Stimulated activated effector memory CD8-positive, alpha-beta T cell treated with anti-CD3 and anti-CD28 coated beads, Interleukin-12 subunit alpha, Interleukin-12 subunit beta, amount 100 ng/mL, for 72 hours (primary cell): ENCODE results near the gene KLHDC8A.
A peak's percentile ranks its signal among the peaks of the same experiment; 100 is the strongest.
"Not testable (repeated sequence)": the region's sequence is repeated elsewhere in the genome, so short reads cannot be mapped to it uniquely, and the experiment has no call there.

Source experiments
- ATAC-seq: fragments of 150-1000 bp; cut with Tn5 transposase; 2 replicates; pipeline ENCODE4 v1.10.0; 2021
- DNase-seq, 2 donors: peaks; one replicate each; pipeline ENCODE4 v3.0.0; 2021 to 2022; ENCODE audit warnings: low spot score in 2 of 2
- H3K27ac Mint-ChIP-seq: one replicate; pipeline ENCODE4 v1.8.0; 2022; ENCODE audit warnings: mild to moderate bottlenecking, mixed read lengths
- H3K36me3 Mint-ChIP-seq: one replicate; pipeline ENCODE4 v1.8.0; 2022; ENCODE audit warnings: mild to moderate bottlenecking, mixed read lengths
- H3K4me1 Mint-ChIP-seq: one replicate; pipeline ENCODE4 v1.8.0; 2022; ENCODE audit warnings: mixed read lengths
- H3K4me3 Mint-ChIP-seq: one replicate; pipeline ENCODE4 v1.8.0; 2022; ENCODE audit warnings: mild to moderate bottlenecking, mixed read lengths
- H3K9me3 Mint-ChIP-seq: one replicate; pipeline ENCODE4 v1.8.0; 2022; ENCODE audit warnings: mixed read lengths

Gene KLHDC8A

DNA sequence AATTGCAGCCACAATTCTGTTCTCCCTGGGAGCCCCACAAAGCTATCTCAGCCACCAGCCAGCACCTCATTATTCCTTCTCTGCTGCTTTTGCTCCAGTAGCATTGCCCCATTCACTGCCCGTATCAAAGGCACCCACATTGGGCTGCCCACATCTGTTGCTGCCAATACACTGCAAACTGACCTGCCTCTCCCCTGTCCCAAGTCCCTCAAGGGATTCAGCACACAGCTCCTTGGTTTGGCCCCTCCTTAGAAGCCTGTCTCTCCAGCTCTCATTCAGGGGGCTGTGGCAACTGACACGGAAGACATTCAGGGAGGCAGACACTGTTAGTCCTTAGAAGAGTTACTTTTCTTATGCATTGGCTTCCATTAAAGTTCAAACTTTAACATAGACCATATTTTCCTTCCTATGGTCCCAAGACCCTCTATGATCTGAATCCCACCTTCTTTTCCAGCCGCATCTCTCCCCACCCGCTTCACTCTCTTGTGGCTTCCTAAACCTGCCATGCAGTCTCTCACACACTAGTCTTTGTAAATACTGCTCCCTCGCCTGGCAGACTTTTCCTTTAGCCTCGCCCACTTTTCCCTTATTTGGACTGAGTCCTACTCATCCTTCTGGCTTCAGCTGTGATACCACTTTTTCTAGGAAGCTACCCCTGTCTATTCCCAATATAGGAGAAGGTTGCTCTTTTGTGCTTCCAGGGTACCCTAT lies 19.3 kb upstream of the KLHDC8A start:
- peaks cover 28% of the 10 kb centered on the region for H3K4me1 Mint-ChIP-seq
- H3K27ac Mint-ChIP-seq = no peak overlapping the region
- no peak overlapping the region for H3K4me3 Mint-ChIP-seq
- no peaks in the 10 kb centered on the region for H3K9me3 Mint-ChIP-seq
- DNase-seq (no peak), ATAC-seq (no peak)
- no peaks in the 10 kb centered on the region for H3K36me3 Mint-ChIP-seq

DNA sequence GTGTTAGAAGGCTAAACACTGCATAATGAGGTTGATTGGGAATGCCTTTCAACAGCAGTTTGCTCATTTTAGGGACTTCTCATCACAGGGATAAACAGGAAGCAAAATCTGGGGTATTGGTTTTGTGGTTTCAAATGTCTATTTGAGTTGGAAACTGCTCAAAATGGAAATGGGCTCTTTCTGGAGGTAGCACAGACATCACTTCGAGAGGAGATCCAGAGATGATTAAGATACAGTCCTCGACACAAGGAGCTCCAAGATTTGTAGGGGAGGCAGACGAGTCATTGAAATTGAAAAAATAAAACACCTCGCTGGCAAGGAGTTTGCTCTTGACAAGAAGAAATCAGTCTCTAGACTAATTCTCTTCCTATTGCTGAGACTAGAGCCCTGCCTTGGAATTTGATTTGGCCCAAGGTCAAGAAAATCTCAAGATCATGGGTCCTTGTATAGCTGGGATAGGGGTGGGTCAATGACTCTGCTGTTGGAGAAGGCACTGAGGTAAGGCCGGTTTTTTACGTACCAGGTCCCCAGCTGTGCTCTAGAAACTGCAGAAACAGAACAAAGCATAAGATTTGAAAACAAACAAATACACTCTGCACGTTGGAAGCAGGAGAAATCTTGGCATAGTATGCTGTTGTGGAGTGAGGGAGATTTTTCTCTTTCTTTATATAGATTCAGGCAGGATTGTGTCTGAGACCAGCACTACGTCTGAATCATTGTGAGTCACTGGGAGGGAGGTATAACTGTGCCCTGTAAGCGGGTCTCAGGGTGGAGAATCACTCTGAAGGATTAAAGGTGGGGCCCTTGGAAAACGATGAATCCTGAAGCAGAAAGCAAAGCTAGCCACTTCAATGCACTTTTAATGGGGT lies 17.7 kb upstream of the KLHDC8A start:
- no peak overlapping the region for H3K27ac Mint-ChIP-seq
- H3K9me3 Mint-ChIP-seq = no peaks in the 10 kb centered on the region
- no peaks in the 10 kb centered on the region for H3K36me3 Mint-ChIP-seq
- H3K4me1 Mint-ChIP-seq = peaks cover 28% of the 10 kb centered on the region
- H3K4me3 Mint-ChIP-seq = no peak overlapping the region
- peak; percentile 68 for ATAC-seq
- DNase-seq = no peak

DNA sequence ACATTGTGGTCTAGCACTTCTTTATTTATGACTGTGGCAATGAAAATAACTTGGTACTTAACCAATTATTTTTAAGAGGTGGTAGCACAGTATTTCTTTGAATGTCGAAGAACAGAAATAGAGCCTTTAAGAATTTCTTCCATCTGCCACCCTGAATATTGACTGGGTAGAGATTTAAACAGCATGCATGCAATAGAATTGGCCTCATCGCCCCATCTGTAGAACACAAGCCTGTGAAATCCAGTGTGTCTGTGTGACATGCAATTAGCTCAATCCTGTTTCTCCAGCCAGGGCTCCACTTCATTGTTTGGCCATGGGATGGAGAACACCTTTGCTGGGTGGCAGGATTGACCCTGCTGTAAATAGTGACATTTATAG lies 17.1 kb upstream of the KLHDC8A start:
- H3K27ac Mint-ChIP-seq = no peak overlapping the region
- no peak for ATAC-seq
- DNase-seq = no peak
- peaks cover 28% of the 10 kb centered on the region for H3K4me1 Mint-ChIP-seq
- no peak overlapping the region for H3K4me3 Mint-ChIP-seq
- no peaks in the 10 kb centered on the region for H3K9me3 Mint-ChIP-seq
- no peaks in the 10 kb centered on the region for H3K36me3 Mint-ChIP-seq

DNA sequence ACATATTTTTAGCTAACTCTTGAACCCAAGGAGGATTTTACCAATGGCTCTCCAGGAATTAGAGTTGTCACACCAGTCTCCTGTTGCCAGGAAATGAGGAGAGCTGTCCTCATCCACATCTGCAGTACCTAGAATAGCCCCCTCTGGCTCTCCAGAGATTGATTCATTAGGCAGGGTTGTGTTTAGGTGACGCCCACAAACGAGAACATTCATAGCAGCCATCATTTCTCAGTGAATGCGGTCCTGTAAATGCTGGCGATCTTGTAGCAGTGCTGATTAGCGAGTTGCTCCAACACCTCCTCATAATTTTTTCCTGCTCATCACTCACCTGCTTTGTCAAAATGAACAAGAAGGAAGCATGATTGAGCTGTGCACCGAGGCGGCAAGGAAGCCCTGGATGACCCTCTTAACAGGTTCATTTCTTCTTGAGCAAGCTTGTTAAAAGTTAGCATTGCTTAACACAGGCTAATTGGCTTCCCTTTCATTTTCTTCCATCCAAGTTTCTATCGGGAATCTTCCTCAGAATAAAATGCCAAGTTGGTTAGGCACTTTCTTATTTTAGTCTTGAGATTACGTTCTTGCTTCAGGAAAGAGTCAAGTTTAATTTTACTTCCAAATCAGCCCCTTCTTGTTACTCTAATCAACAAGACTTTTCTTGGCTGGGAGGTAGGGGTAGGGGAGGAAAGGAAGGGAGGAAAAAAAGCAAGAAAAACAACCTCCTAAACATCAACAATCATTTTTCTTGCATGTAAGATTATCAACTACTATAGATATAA lies 16.5 kb upstream of the KLHDC8A start:
- DNase-seq (no peak), ATAC-seq (no peak)
- no peak overlapping the region for H3K27ac Mint-ChIP-seq
- H3K4me3 Mint-ChIP-seq = no peak overlapping the region
- H3K36me3 Mint-ChIP-seq = no peaks in the 10 kb centered on the region
- no peaks in the 10 kb centered on the region for H3K9me3 Mint-ChIP-seq
- H3K4me1 Mint-ChIP-seq = peaks cover 28% of the 10 kb centered on the region

DNA sequence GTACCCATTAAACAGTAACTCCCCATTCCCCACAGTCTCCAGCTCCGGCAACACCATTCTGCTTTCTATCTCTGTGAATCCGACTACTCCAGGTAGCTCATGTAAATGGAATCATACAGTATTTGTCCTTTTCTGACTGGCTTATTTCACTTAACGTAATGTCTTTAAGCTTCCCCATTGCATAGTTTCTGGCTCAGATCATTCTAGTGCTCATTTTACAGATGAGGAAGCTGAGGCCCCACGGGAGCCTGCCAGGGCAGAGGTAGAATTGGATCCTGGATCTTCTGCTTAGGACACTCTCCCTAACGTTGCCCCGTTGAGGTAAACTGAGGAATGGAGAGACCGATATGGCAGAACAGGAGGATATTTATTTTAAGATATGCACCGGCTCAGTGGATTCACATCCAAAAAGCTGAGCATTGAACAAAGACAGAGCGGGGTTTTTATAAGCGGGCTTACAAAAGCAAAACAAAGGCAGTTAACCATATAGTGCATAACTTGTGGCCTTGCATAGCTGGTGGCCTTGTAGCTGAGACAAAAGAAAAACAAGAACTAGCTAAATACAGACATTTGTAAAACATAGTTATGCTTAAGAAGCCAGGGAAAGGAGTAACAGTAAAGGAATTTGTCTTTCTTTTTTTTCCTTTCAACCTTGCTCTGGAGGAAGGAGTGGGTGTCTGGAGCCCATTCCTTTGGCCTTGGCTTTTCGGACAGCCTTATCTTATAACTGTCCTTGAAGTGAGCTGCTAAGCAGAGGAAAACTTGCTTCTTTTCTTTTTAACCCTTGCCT lies 15.3 kb upstream of the KLHDC8A start:
- no peak for DNase-seq
- no peak overlapping the region for H3K27ac Mint-ChIP-seq

DNA sequence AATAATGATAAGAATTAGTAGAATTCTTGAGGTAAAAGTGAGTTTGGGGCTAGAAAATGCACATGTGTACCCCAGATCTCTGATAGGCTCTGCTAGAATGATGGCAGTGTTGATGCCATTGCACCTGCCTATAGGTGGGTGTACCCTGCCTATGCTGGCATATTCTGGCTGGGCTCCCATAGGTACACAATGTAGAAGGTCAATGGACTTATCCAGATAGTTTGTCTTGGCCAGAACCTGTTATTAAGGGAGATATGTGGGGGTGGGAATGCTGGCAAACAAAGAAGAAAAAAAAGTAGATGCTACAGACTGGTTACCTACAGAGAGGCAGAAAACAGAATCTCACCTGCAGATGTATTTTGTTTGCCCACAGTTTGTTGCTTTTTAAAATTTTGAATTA lies 14.1 kb upstream of the KLHDC8A start:
- Mint-ChIP-seq H3K36me3 (no peaks in the 10 kb centered on the region), H3K9me3 (no peaks in the 10 kb centered on the region), H3K4me1 (peaks cover 16% of the 10 kb centered on the region), H3K27ac (no peak overlapping the region), H3K4me3 (no peak overlapping the region)
- ATAC-seq (no peak), DNase-seq (no peak)

More for the DNA sequence above, 15.3 kb upstream of the KLHDC8A start:
- Mint-ChIP-seq H3K4me3 (no peak overlapping the region), H3K36me3 (no peaks in the 10 kb centered on the region), H3K4me1 (peaks cover 28% of the 10 kb centered on the region), H3K9me3 (no peaks in the 10 kb centered on the region)
- no peak for ATAC-seq

DNA sequence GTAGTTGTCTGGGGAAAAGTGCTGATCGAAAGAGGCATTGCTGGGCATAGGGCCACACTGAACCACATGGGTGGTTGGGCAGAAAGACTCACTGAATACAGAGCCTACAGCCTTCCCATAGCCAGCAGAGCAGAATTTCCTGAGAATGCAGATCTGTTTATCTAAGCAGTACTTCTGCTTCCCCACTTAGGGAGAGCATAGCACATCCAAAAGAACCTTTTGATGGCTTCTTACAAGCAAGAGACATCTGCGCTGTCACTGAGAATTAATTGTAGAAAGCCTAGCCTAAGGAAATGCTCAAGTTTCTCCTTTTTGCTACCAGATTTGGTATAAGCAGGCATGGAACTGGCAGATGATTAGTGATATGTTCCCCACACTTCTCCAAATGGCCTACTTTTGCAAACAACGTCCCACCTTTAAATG lies 13.0 kb upstream of the KLHDC8A start:
- no peaks in the 10 kb centered on the region for H3K9me3 Mint-ChIP-seq
- no peak overlapping the region for H3K4me3 Mint-ChIP-seq
- peaks cover 15% of the 10 kb centered on the region for H3K4me1 Mint-ChIP-seq
- no peak overlapping the region for H3K27ac Mint-ChIP-seq
- ATAC-seq = no peak
- no peaks in the 10 kb centered on the region for H3K36me3 Mint-ChIP-seq
- DNase-seq = no peak

DNA sequence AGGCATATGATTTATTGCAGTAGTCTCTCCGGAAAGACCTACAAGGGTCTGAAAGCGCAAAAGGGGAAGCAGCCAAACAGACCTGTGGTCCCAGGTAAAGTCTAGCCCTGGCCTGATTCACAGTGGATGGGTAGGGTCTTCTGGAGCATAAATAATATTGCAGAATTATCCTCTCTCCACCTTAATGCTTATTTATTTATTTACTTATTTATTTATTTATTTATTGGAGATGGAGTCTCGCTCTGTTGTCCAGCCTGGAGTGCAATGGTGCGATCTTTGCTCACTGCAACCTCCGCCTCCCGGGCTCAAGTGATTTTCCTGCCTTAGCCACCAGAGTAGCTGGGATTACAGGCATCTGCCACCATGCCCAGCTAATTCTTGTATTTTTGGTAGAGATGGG lies 11.8 kb upstream of the KLHDC8A start:
- peaks cover 4% of the 10 kb centered on the region for H3K4me1 Mint-ChIP-seq
- no peaks in the 10 kb centered on the region for H3K36me3 Mint-ChIP-seq
- no peak overlapping the region for H3K4me3 Mint-ChIP-seq
- H3K27ac Mint-ChIP-seq = no peak overlapping the region
- no peaks in the 10 kb centered on the region for H3K9me3 Mint-ChIP-seq
- ATAC-seq = no peak
- DNase-seq = no peak

DNA sequence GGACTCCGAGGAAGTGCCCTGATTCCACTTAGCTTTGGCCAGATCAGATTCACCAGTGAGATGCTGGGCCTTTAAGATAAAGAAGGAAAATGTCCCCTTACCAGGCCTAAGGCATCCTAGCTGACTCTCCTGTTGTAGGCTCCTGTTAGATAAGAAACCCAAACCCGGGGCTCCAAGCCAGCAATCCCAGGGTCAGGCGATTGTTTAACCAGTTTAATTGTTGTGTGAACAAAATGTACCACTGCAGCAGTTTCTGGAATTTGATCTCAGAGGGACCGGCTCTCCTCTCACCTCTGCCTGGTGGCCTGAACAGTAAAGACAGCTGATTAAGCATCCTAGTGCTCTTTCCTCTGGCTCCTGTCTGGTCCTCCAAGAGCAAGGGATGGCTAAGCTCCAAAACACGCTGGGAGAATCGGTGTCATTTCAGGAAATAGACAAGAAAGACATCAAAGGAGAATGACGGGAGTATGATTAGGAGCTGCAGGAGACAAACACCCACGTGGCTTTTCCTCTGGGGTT lies 9.3 kb upstream of the KLHDC8A start:
- Mint-ChIP-seq H3K4me3 (no peak overlapping the region), H3K36me3 (no peaks in the 10 kb centered on the region), H3K4me1 (no peaks in the 10 kb centered on the region), H3K27ac (no peak overlapping the region), H3K9me3 (no peaks in the 10 kb centered on the region)
- no peak for DNase-seq
- no peak for ATAC-seq

DNA sequence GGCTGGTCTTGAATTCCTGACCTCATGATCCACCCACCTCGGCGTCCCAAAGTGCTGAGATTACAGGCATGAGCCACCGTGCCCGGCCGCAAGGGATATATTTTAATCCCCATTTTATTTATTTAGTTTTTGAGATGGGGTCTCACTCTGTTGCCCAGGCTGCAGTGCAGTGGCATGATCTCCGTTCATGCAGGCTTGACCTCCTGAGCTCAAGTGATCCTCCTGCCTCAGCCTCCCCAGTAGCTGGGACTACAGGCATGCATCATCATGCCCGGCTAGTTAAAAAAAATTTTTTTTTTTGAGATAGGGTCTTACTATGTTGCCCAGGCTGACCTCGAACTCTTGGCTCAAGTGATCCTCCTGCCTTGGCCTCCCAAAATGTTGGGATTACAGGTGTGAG lies 8.4 kb upstream of the KLHDC8A start:
- DNase-seq, H3K36me3 Mint-ChIP-seq, H3K27ac Mint-ChIP-seq, H3K9me3 Mint-ChIP-seq, H3K4me3 Mint-ChIP-seq, ATAC-seq, H3K4me1 Mint-ChIP-seq: not testable (repeated sequence)

DNA sequence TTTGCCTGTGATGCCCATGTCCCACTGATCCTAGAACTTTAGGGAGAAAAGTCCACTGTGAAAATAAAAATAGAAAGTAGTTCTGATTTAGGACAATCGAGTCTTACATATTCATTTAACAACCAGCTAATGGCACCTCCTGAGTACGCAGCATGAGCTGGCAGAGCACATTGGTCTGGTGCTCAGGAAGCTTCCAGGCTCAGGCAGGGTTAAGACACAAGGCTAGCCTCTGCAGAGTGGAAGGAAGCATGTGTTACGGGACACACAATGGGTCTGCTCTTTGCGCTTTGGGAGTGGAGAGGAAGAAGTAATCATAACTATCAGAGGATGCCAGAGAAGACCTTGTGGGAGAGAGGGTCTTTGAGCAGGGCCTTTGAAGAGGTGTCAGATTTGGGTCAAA lies 4.2 kb upstream of the KLHDC8A start:
- DNase-seq (no peak), ATAC-seq (no peak)
- Mint-ChIP-seq H3K9me3 (no peaks in the 10 kb centered on the region), H3K36me3 (no peaks in the 10 kb centered on the region), H3K27ac (no peak overlapping the region), H3K4me1 (no peaks in the 10 kb centered on the region), H3K4me3 (no peak overlapping the region)

DNA sequence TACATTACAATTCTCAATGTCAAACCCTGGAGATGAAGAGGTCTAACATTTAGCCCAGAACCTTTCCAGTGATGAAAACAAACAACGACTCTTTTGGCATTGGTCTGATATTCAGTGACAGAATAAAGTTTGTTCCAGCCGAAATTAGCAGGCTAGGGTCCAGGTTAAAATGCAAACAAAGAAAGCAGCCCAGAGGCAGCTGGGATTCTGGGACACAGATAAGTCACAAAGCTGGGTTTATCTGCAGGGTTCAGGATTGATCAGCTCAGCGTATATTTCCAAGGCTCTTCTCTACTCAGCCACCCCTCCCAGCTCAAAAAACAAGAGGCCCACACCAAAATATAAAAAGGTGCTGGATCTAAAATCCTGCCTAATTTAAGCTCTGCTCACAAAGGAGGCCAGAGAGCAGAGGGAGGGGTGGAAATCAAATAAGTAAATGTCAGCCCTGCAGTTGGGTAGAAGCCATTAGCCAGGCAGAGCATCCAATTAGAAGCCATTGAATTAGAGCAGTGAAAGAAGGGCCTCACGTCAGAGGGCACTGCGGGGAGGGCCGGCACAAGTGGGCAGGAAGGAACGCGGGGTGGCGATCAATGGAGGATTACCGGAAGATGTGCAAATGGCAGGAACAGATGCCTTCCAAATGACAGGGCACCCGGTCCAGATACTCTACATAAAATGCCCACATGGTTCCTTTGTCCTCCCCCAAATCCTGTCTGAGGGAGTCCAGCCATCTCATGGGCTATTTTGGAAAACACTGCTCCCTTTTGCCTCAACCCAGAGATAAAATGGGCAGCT lies 3.2 kb upstream of the KLHDC8A start:
- no peak overlapping the region for H3K4me3 Mint-ChIP-seq
- H3K9me3 Mint-ChIP-seq = no peaks in the 10 kb centered on the region
- no peaks in the 10 kb centered on the region for H3K4me1 Mint-ChIP-seq
- H3K36me3 Mint-ChIP-seq = no peaks in the 10 kb centered on the region
- no peak overlapping the region for H3K27ac Mint-ChIP-seq
- ATAC-seq (no peak), DNase-seq (no peak)

DNA sequence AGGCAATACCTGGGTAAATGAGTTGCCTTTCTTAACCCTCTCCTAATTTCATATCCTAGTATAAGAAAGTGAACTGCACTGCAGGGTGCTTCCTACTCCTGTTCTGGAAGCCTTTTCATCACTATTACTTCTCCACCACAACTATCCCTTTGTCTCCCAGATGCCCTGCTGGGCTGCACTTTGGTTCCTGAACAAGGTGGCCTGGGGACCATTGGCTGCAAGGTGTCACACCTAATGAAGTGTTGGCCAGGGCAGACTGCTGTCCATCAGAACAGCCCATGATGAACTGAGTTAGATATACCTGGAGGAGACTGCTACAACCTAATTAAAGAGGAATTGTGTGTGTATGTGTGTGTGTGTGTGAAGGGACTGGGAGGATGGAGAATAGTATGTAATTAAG lies 1.9 kb upstream of the KLHDC8A start:
- H3K4me3 Mint-ChIP-seq = no peak overlapping the region
- H3K4me1 Mint-ChIP-seq = no peaks in the 10 kb centered on the region
- DNase-seq (no peak), ATAC-seq (no peak)
- H3K9me3 Mint-ChIP-seq = no peaks in the 10 kb centered on the region
- no peak overlapping the region for H3K27ac Mint-ChIP-seq
- no peaks in the 10 kb centered on the region for H3K36me3 Mint-ChIP-seq

DNA sequence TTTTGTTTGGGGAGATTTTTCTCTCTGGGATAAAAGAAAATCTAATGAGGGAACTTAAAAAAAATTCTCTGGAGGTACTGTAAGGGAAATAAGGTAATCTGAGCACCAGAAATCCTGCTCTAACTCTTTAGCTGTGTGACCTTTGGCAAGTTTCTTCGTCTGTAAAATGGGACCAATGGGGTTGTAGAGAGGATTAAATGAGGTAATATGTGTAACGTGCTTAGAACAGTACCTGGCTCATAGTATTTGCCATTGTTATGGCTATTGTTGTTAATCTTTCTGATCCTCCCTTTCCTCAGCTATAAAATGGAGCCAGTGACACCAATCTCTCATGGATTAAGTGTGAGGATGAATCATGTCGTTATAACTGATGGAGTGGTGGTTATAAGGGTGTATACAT lies 845 bp upstream of the KLHDC8A start:
- DNase-seq (no peak), ATAC-seq (no peak)
- Mint-ChIP-seq H3K36me3 (no peaks in the 10 kb centered on the region), H3K4me3 (no peak overlapping the region), H3K27ac (no peak overlapping the region), H3K4me1 (no peaks in the 10 kb centered on the region), H3K9me3 (no peaks in the 10 kb centered on the region)
